Lower leg skin (tissue), 3 donors: Measurements from ENCODE around the gene MICU1.

Experiments used
- CTCF ChIP-seq, 3 donors: fragments of 450-650 bp; IDR thresholded peaks; one replicate each; pipeline ENCODE4 v1.5.1; 2016; ENCODE audit warnings: antibody characterized with exemption in 3 of 3, mild to moderate bottlenecking in 3 of 3, moderate library complexity in 2 of 3
- POLR2A ChIP-seq, 2 donors: fragments of 450-650 bp; IDR thresholded peaks; one replicate each; pipeline ENCODE4 v1.6.1; 2016 to 2017; ENCODE audit warnings: antibody characterized with exemption in 2 of 2, mild to moderate bottlenecking in 1 of 2, moderate library complexity in 1 of 2

GRCh38 chr10:72426986-72427385 is 198.9 kb downstream of the MICU1 start:
- no peak for TF ChIP-seq CTCF (IDR thresholded peaks at IDR 0.05)
- no peak for TF ChIP-seq POLR2A (IDR thresholded peaks at IDR 0.05)
